Erythroblast (primary cell): ENCODE results near the gene SGTB.

Experiments used
- GATA1 ChIP-seq: IDR thresholded peaks from 2 replicates; pipeline ENCODE4 v1.6.1; 2011; ENCODE audit warnings: low read depth, mild to moderate bottlenecking, control low read depth, low read length, moderate library complexity
- POLR2A ChIP-seq: IDR thresholded peaks from 2 replicates; pipeline ENCODE4 v1.6.1; 2011; ENCODE audit warnings: mild to moderate bottlenecking, low read length

DNA sequence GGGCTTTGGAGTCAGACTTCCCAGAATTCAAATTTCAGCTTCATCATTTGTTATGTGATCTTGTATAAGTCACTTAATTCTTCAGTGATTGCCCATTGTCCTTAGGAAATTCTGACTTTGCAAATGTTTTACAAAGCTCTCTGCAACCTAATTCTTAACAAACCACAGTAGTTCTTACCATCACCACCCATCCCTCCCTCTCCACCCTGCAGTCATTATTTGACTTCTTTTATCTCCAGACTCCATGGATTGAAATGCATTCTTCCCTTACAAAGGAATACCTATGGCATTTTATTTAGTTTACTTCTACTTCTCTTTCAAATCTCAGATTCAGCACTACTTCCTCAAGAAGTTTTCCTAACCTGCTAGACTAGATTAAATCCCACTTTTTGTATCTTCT lies 74.0 kb downstream of the SGTB start:
- TF ChIP-seq POLR2A (no peak), GATA1 (no peak)
